Pancreas (tissue), 10 donors: ENCODE data around the gene ITGAL. TPM values are rescaled to one million over a fixed set of nuclear protein-coding genes. Genes with fewer than 3 reads are reported as not detected.
A peak's percentile ranks its signal among the peaks of the same experiment; 100 is the strongest.

Source experiments
- ATAC-seq, 4 donors: fragments of 200-7000 bp; cut with Tn5 transposase; one replicate each; pipeline versions ENCODE4 v1.8.0 to v1.9.1; 2020; ENCODE audit warnings: mild to moderate bottlenecking in 4 of 4, moderate library complexity in 4 of 4
- DNase-seq, 6 donors: peaks; one replicate each; pipeline ENCODE4 v3.0.0-alpha.2; 2020
- FAIRE-seq: peaks from 2 replicates; lab custom pipeline; 2012; peaks lifted over from hg19 to GRCh38; lab: Jason Lieb, UNC
- H3K27ac ChIP-seq, 4 donors: fragments of 200-600 bp; sonication (generic); 1 replicate in 3 of 4; 2 replicates in 1 of 4; pipeline versions ENCODE4 v1.5.0 to v1.8.0; 2020
- H3K27me3 ChIP-seq, 4 donors: fragments of 200-600 bp; one replicate each; pipeline ENCODE4 v1.8.0; 2021
- H3K36me3 ChIP-seq, 3 donors: fragments of 200-600 bp; sonication (generic) in 1 of 3; one replicate each; pipeline versions ENCODE4 v1.5.0 to v1.8.0; 2020 to 2021
- H3K4me1 ChIP-seq, 3 donors: fragments of 200-600 bp; one replicate each; pipeline ENCODE4 v1.8.0; 2021
- H3K4me3 ChIP-seq, 4 donors: fragments of 200-600 bp; sonication (generic) in 2 of 4; one replicate each; pipeline versions ENCODE4 v1.5.0 to v1.8.0; 2020 to 2021
- H3K9me3 ChIP-seq, 4 donors: fragments of 200-600 bp; one replicate each; pipeline ENCODE4 v1.8.0; 2021
- whole genome bisulfite sequencing, 2 donors: extraction: QIAGEN DNeasy Blood & Tissue Kit; methylation state at CpG; one replicate each; pipeline ENCODE4 v1.1.7; 2013; 5-methylcytosine and 5-hydroxymethylcytosine counted together
- intact Hi-C, 3 donors: fragments of 100-400 bp; cut with DNase I; formaldehyde crosslinking; loops; one replicate each; pipeline versions ENCODE4 v1.11.1 to v1.14.2; 2022
- polyA plus RNA-seq, 2 donors: library from polyadenylated mRNA; stranded (reverse); fragments of 200-250 nt; gene quantifications; one replicate each; pipeline ENCODE4 v1.2.3, GENCODE V29; 2013
- total RNA-seq, 6 donors: library from RNA; stranded (reverse); fragmentation: NEBNext Ultra II Directional in 4 of 6; extraction: Animal tissue kit (Norgen Biotek cat#: 25700) in 4 of 6; gene quantifications; one replicate each; pipeline versions ENCODE4 v1.2.1 to v1.2.4, GENCODE V29; 2021 to 2023
- TF ChIP-seq, protein P1 (sequence below), 4 donors: fragments of 200-600 bp; sonication (generic) in 3 of 4; IDR thresholded peaks; one replicate each; pipeline versions ENCODE4 v1.5.0 to v1.8.0; 2021; ENCODE audit warnings: antibody characterized with exemption in 4 of 4
- donor health status: healthy with polysubstance abuse.
- donor health status: DM: no; HTN: no; CAD: no; lungs with moderate emphysema.
- donor health status: DM: no; HTN: no; CAD: no.
- donor health status: control.
- donor health status: control.
- donor health status: Bipolar disorder and iron deficiency.
- donor health status: DM: yes; HTN: yes; CAD: no.
- donor health status: DM: no; HTN: no; CAD: no.
- donor health status: DM: no; HTN: no; CAD: no.
- donor health status: DM: yes; HTN: yes; CAD: no.

Gene ITGAL
- total and polyA plus RNA-seq, 8 donors, result 0.54 to 9.1 (median 1.8) TPM

DNA sequence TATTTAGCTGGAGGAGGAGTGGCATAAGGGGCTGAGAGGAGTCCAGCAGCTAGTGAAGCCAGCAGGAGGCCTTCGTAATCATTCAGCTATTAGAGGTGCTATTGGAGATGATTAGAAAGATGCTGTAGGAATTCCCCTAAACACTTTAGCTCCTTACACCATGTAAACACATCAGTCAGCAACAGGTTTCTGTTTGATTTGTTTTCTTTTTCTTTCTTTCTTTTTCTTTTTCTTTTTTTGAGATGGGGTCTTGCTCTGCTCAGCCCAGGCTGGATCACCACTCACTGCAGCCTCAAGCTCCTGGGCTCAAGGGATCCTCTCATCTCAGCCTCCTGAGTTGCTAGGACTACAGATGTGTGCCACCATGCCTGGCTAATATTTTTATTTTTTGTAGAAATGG lies 16.2 kb upstream of the ITGAL start:
- H3K27me3 ChIP-seq, result no peaks in the 10 kb centered on the region
- FAIRE-seq (no peak), ATAC-seq (no peak), DNase-seq (no peak)
- TF ChIP-seq, protein P1, sequence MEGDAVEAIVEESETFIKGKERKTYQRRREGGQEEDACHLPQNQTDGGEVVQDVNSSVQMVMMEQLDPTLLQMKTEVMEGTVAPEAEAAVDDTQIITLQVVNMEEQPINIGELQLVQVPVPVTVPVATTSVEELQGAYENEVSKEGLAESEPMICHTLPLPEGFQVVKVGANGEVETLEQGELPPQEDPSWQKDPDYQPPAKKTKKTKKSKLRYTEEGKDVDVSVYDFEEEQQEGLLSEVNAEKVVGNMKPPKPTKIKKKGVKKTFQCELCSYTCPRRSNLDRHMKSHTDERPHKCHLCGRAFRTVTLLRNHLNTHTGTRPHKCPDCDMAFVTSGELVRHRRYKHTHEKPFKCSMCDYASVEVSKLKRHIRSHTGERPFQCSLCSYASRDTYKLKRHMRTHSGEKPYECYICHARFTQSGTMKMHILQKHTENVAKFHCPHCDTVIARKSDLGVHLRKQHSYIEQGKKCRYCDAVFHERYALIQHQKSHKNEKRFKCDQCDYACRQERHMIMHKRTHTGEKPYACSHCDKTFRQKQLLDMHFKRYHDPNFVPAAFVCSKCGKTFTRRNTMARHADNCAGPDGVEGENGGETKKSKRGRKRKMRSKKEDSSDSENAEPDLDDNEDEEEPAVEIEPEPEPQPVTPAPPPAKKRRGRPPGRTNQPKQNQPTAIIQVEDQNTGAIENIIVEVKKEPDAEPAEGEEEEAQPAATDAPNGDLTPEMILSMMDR (IDR thresholded peaks at IDR 0.05), result no peak
- 84 to 96% methylated on average over 1 of the region's 1 CpG for WGBS, 2 donors
- H3K36me3 ChIP-seq, result no peaks in the 10 kb centered on the region
- H3K9me3 ChIP-seq, result no peaks in the 10 kb centered on the region
- H3K4me3 ChIP-seq, result no peak overlapping the region
- H3K27ac ChIP-seq, result no peak overlapping the region
- no peaks in the 10 kb centered on the region for H3K4me1 ChIP-seq
- intact Hi-C loops, result loop anchor here in 1 of 3 donors (10.0 kb wide), 1 partner anchor 58 kb away; no protein-coding TSS in a partner anchor

DNA sequence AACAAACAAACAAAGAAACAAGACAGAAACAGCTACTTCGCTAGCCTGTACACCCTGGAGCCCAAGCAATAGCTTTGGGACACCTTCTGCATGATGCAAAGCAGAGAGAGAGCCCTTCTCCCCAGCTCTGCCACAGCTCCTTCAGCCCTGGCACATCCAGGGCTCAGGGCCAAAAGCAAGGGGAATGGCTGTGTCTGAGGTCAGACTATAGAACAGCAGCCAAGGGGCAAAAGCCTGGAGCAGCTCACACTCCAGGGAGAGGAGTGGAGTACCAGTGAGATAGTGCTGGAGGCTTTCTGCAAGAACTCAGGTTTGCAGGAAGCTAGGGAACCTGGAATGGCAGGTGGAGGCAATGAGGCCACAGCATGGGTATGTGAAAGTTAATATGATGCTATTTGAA lies 15.3 kb upstream of the ITGAL start:
- intact Hi-C loops, result loop anchor here in 1 of 3 donors (10.0 kb wide), 1 partner anchor 58 kb away; no protein-coding TSS in a partner anchor
- WGBS, 2 donors, result 95 to 96% methylated on average over 1 of the region's 1 CpG
- TF ChIP-seq, protein P1 (IDR thresholded peaks at IDR 0.05), result no peak
- H3K27me3 ChIP-seq, result no peaks in the 10 kb centered on the region
- no peak for FAIRE-seq
- no peaks in the 10 kb centered on the region for H3K4me1 ChIP-seq
- no peak for DNase-seq
- no peaks in the 10 kb centered on the region for H3K9me3 ChIP-seq
- ATAC-seq, result no peak
- no peak overlapping the region for H3K4me3 ChIP-seq
- H3K36me3 ChIP-seq, result no peaks in the 10 kb centered on the region
- no peak overlapping the region for H3K27ac ChIP-seq

DNA sequence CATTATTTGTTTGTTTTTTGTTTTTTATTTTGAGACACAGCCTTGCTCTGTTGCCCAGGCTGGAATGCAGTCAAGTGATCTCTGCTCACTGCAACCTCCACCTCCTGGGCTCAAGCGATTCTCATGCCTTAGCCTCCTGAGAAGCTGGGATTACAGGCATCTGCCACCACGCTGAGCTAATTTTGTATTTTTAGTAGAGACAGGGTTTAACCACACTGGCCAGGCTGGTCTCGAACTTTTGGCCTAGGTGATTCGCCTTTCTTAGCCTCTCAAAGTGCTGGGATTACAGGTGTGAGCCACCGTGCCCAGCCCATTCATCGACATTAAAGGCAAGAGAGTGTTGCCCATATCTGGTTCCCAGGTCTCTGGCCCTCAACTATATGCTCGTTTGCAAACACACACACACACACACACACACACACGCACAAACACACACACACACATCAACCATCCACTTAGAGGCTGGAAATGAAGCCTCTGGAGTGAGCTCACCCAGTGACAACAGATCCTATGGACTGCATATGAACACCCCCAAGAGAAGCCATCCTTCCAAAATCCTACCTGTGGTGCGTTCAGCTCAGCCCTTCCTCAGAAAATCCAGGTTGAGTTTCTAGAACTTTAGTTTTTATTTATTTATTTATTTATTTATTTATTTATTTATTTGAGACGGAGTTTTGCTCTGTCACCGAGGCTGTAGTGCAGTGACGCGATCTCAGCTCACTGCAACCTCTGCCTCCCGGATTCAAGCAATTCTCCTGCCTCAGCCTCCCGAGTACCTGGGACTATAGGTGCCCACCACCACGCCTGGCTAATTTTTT lies 14.6 kb upstream of the ITGAL start:
- H3K4me3 ChIP-seq, result no peak overlapping the region
- TF ChIP-seq, protein P1 (IDR thresholded peaks at IDR 0.05), result no peak
- FAIRE-seq, result no peak
- DNase-seq, result no peak
- no peaks in the 10 kb centered on the region for H3K27me3 ChIP-seq
- H3K27ac ChIP-seq, result no peak overlapping the region
- H3K36me3 ChIP-seq, result no peaks in the 10 kb centered on the region
- no peak for ATAC-seq
- H3K9me3 ChIP-seq, result no peaks in the 10 kb centered on the region
- no peaks in the 10 kb centered on the region for H3K4me1 ChIP-seq
- WGBS, 2 donors, result 87 to 90% methylated on average over 16 of the region's 16 CpGs
- intact Hi-C loops, result loop anchor here in 1 of 3 donors (10.0 kb wide), 1 partner anchor 57 kb away; no protein-coding TSS in a partner anchor

DNA sequence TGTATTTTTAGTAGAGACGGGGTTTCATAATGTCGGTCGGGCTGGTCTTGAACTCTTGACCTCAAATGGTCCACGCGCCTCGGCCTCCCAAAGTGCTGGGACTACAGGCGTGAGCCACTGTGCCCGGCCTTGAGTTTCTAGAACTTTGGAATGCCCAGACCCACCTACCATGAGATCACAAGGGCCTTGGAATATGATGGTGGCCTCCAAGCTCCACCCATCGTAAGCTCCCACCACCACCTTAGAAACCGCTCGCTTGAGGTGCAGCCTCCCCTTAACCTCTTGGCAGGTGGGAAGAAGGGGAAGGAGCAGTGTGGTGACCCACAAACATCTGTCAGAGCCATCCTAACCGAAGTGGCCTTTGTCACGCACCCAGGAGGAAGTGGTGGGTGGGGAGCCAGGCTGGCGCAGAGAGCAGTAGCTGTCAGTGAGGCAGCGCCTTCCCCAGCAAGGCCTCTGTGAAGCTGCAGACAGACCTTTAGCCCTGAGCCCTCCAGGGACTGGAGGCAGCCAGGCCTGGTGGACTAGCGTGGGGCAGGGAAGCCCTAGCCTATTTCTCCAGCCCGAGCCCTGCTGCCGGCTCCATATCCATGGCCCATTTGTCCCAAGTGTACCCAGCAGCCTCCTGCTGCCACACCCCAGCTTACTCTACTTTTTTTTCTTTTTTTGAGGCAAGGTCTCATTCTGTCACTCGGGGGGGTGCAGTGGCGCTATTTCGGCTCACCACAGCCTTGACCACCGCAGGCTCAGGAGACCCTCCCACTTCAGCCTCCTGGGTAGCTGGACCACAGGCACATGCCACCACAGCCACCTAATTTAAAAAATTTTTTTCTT lies 13.8 kb upstream of the ITGAL start:
- intact Hi-C loops, result loop anchor here in 1 of 3 donors (10.0 kb wide), 1 partner anchor 56 kb away; no protein-coding TSS in a partner anchor
- Histone ChIP-seq H3K4me1 (no peaks in the 10 kb centered on the region), H3K36me3 (no peaks in the 10 kb centered on the region), H3K9me3 (no peaks in the 10 kb centered on the region), H3K27ac (no peak overlapping the region), H3K4me3 (no peak overlapping the region), H3K27me3 (no peaks in the 10 kb centered on the region)
- DNase-seq (peak in 1 of 6 donors; percentile 31), FAIRE-seq (no peak), ATAC-seq (peak in 2 of 4 donors; percentile 60 to 73)
- TF ChIP-seq, protein P1 (IDR thresholded peaks at IDR 0.05), result no peak
- WGBS, 2 donors, result 80 to 90% methylated on average over 22 of the region's 22 CpGs
